WI38 (cell line): ENCODE data around the gene MRPL1.

ENCODE experiments used
- H3K4me3 ChIP-seq: 2 replicates; pipeline ENCODE4 v1.5.1; 2011; ENCODE audit warnings: low read depth, mild to moderate bottlenecking, control low read depth, low read length
- TF ChIP-seq, protein P1 (sequence below): IDR thresholded peaks from 2 replicates; pipeline ENCODE4 v1.5.1; 2012; ENCODE audit warnings: low read depth, mild to moderate bottlenecking, control low read depth, low read length

MRPL1 gene

DNA sequence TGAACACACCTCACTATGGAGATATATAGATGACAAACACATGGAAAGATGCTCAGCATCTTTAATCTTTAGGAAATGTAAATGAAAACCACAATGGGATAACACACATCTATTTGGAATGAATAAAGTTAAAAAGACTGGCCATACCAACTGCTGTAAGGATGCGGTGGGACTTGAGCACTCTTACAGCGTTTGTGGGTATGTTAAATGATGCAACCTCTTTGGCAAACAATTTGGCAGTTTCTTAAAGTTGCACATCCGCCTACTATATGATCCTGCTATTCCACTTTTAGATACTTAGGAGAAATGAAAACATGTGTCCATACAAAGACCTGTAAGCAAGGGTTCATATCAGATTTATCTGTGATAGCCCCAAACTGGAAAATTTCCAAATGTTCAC is 50.7 kb downstream of the MRPL1 start:
- no peak overlapping the region for H3K4me3 ChIP-seq
- TF ChIP-seq, protein P1, sequence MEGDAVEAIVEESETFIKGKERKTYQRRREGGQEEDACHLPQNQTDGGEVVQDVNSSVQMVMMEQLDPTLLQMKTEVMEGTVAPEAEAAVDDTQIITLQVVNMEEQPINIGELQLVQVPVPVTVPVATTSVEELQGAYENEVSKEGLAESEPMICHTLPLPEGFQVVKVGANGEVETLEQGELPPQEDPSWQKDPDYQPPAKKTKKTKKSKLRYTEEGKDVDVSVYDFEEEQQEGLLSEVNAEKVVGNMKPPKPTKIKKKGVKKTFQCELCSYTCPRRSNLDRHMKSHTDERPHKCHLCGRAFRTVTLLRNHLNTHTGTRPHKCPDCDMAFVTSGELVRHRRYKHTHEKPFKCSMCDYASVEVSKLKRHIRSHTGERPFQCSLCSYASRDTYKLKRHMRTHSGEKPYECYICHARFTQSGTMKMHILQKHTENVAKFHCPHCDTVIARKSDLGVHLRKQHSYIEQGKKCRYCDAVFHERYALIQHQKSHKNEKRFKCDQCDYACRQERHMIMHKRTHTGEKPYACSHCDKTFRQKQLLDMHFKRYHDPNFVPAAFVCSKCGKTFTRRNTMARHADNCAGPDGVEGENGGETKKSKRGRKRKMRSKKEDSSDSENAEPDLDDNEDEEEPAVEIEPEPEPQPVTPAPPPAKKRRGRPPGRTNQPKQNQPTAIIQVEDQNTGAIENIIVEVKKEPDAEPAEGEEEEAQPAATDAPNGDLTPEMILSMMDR: no peak

DNA sequence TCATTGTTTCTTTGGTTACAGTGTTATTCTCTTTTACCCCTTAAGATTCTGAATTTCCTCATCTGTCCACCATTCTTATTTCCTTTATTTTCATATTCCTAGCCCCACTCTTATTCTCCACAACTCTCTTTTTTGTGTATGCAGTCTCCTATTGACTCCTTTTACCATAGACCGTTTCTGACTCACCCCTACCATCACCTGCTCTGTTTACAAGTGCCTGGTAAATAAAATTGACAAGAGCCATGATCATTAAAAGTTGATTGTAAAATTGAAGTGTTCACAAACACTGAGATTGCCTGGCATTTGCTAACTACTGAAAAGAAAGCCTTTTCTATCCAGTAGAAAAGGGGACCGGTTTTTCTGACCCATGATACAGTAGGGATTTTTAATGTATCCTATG is 54.4 kb downstream of the MRPL1 start:
- no peak overlapping the region for H3K4me3 ChIP-seq

DNA sequence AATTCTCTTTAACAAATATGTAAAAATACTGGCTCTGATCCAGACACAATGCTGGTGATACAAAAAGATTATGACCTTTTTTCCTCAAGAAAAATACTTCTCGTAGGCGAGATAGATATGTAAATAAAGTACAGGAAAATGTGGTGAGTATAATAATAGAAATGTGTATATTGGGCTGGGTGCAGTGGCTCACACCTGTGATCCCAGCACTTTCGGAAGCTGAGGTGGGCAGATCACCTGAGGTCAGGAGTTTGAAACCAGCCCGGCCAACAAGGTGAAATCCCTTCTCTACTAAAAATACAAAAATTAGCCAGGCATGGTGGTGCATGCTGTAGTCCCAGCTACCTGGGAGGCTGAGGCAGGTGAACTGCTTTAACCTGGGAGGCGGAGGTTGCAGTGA is 55.0 kb downstream of the MRPL1 start:
- TF ChIP-seq, protein P1: no peak
- no peak overlapping the region for H3K4me3 ChIP-seq

More for the DNA sequence above, 54.4 kb downstream of the MRPL1 start:
- TF ChIP-seq, protein P1: no peak

DNA sequence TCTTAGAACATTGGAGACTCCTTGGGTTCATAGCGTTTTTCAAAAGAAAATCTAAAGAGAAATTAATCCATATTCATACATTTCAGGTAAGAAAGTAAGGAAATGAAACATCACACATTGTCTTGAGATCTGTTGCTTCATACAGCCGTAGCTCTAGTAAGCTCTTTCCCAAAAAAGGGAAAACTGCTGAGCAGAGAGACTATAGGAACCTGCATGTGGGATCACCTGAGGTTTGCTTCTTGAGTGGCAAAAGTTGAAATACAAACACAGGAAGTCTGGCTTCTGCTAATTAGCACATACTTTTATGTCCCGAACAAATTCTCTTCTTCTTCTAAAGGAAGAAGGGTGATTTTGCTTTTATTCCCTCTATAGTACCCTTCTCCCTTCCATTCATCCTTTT is 57.7 kb downstream of the MRPL1 start:
- no peak overlapping the region for H3K4me3 ChIP-seq
- TF ChIP-seq, protein P1: no peak

DNA sequence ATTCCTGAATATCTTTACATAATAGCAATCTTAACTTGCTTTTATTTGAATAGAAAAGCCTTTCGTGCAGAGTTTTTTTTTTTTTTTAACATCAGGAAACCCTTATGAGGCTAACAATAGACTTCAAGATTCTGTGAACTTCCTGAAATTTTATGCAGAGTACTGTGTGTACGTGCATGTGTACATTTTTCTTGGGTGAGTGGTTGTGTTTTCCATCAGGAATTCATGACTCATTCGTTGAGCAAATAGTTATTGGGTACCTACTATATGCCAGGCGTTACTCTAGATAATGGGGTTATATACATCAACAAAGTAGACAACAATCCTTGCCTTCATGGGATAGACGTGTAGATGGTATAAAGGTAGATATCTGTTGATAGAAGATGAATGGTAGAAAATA is 59.1 kb downstream of the MRPL1 start:
- TF ChIP-seq, protein P1: no peak
- no peak overlapping the region for H3K4me3 ChIP-seq

DNA sequence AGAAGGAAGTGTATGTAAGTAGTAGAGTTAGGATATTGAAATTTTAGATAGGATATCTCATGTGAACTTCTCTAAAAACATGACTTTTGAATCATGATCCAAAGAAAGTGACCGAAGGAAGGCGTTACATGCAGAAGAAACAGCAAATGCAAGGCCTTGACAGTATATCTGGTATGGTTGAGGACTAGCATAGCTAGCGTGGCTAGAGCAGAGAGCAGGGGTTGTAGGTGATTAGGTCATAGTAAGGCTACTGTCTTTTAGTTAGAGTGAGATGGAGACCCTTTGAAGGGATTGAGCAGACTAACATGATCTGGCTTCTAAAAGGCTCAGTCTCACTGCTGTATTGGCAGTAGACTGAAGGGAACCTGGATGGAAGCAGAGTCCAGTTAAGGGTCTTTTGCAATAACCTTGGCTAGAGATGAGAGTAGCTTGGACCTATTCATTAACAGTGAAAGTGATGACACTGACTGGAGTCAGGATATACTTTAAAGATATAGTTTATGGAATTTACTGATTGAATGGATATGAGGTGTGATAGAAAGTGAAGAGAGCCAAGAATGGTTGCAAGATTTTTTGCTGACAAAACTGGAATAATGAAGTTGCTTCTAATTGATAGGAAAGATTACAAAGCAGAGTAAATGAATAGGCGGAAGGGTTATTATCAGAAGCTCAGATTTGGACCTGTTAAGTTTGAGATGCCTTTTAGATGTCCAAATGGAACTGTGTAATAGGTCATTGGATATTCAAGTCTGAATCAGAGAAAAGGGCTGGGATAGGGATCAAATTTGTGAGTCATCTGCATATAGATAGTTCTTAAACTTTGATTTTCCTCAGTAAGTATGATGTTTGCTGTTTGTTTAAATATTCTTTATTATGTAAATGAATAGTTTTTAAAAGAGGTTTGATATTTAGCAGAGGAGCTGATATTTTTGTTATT is 59.8 kb downstream of the MRPL1 start:
- TF ChIP-seq, protein P1: no peak
- H3K4me3 ChIP-seq: no peak overlapping the region
